ENCODE data around the gene TAS2R38.

TAS2R38 gene

GRCh38 chr7:141952461-141952860, 21.1 kb downstream of the TAS2R38 start:
- H3K9me3 ChIP-seq = no peaks in the 10 kb centered on the region
- no peaks in the 10 kb centered on the region for H3K27me3 ChIP-seq (ENCODE audit: low read depth)
- no peaks in the 10 kb centered on the region for H3K36me3 ChIP-seq (replicated peaks)
- no peak overlapping the region for H3K4me3 ChIP-seq
- no peaks in the 10 kb centered on the region for H3K4me1 ChIP-seq
- no peak for DNase-seq (ENCODE audit: low spot score in 2 of 2)
- in situ Hi-C loops (cut with MboI; ENCODE audit: low sequenced_read_pairs) = no loop called here

GRCh38 chr7:141950806-141951205, 22.8 kb downstream of the TAS2R38 start:
- Histone ChIP-seq H3K27me3 (ENCODE audit: low read depth) (no peaks in the 10 kb centered on the region), H3K4me1 (no peaks in the 10 kb centered on the region), H3K9me3 (no peaks in the 10 kb centered on the region), H3K4me3 (no peak overlapping the region), H3K36me3 (replicated peaks) (no peaks in the 10 kb centered on the region)
- no peak for DNase-seq (ENCODE audit: low spot score in 2 of 2)
- in situ Hi-C loops (cut with MboI; ENCODE audit: low sequenced_read_pairs) = no loop called here

GRCh38 chr7:141949911-141950310, 23.7 kb downstream of the TAS2R38 start:
- Histone ChIP-seq H3K27me3 (ENCODE audit: low read depth) (no peaks in the 10 kb centered on the region), H3K36me3 (replicated peaks) (no peaks in the 10 kb centered on the region), H3K4me3 (no peak overlapping the region), H3K9me3 (no peaks in the 10 kb centered on the region), H3K4me1 (no peaks in the 10 kb centered on the region)
- in situ Hi-C loops (cut with MboI; ENCODE audit: low sequenced_read_pairs) = no loop called here
- DNase-seq (ENCODE audit: low spot score in 2 of 2) = no peak

GRCh38 chr7:141949451-141949850, 24.1 kb downstream of the TAS2R38 start:
- in situ Hi-C loops (cut with MboI; ENCODE audit: low sequenced_read_pairs) = no loop called here
- H3K27me3 ChIP-seq (ENCODE audit: low read depth) = no peaks in the 10 kb centered on the region
- H3K36me3 ChIP-seq (replicated peaks) = no peaks in the 10 kb centered on the region
- no peak for DNase-seq (ENCODE audit: low spot score in 2 of 2)
- H3K9me3 ChIP-seq = no peaks in the 10 kb centered on the region
- H3K4me1 ChIP-seq = no peaks in the 10 kb centered on the region
- no peak overlapping the region for H3K4me3 ChIP-seq

- in situ Hi-C loops (cut with MboI; ENCODE audit: low sequenced_read_pairs) = no loop called here
- Histone ChIP-seq H3K4me3 (no peak overlapping the region), H3K9me3 (no peaks in the 10 kb centered on the region), H3K27me3 (ENCODE audit: low read depth) (no peaks in the 10 kb centered on the region), H3K4me1 (no peaks in the 10 kb centered on the region), H3K36me3 (replicated peaks) (no peaks in the 10 kb centered on the region)
- no peak for DNase-seq (ENCODE audit: low spot score in 2 of 2)
These were observed 24.6 kb downstream of the TAS2R38 start for GRCh38 chr7:141949021-141949420.

- no peaks in the 10 kb centered on the region for H3K4me1 ChIP-seq
- H3K9me3 ChIP-seq = no peaks in the 10 kb centered on the region
- in situ Hi-C loops (cut with MboI; ENCODE audit: low sequenced_read_pairs) = no loop called here
- no peak for DNase-seq (ENCODE audit: low spot score in 2 of 2)
- no peak within 1 kb of the TSS for H3K4me3 ChIP-seq
- H3K36me3 ChIP-seq (replicated peaks) = no peaks in the 10 kb centered on the region
- no peaks in the 10 kb centered on the region for H3K27me3 ChIP-seq (ENCODE audit: low read depth)
These were observed 26.8 kb downstream of the TAS2R38 start, which contains the start of gene CLEC5A for GRCh38 chr7:141946796-141947195. Gene CLEC5A, minus strand, starts transcription at chr7:141946974. Its CDS starts 682 bp downstream, at chr7:141946292.

- in situ Hi-C loops (cut with MboI; ENCODE audit: low sequenced_read_pairs) = no loop called here
- no peaks in the 10 kb centered on the region for H3K36me3 ChIP-seq (replicated peaks)
- DNase-seq (ENCODE audit: low spot score in 2 of 2) = no peak
- no peaks in the 10 kb centered on the region for H3K27me3 ChIP-seq (ENCODE audit: low read depth)
- H3K4me1 ChIP-seq = no peaks in the 10 kb centered on the region
- no peaks in the 10 kb centered on the region for H3K9me3 ChIP-seq
- no peak overlapping the region for H3K4me3 ChIP-seq
These were observed 28.2 kb downstream of the TAS2R38 start for GRCh38 chr7:141945356-141945755.

GRCh38 chr7:141944811-141945210, 28.8 kb downstream of the TAS2R38 start:
- no peaks in the 10 kb centered on the region for H3K27me3 ChIP-seq (ENCODE audit: low read depth)
- no peak overlapping the region for H3K4me3 ChIP-seq
- no peaks in the 10 kb centered on the region for H3K36me3 ChIP-seq (replicated peaks)
- H3K4me1 ChIP-seq = no peaks in the 10 kb centered on the region
- in situ Hi-C loops (cut with MboI; ENCODE audit: low sequenced_read_pairs) = no loop called here
- DNase-seq (ENCODE audit: low spot score in 2 of 2) = no peak
- no peaks in the 10 kb centered on the region for H3K9me3 ChIP-seq

- in situ Hi-C loops (cut with MboI; ENCODE audit: low sequenced_read_pairs) = no loop called here
- DNase-seq (ENCODE audit: low spot score in 2 of 2) = no peak
- Histone ChIP-seq H3K27me3 (ENCODE audit: low read depth) (no peaks in the 10 kb centered on the region), H3K9me3 (no peaks in the 10 kb centered on the region), H3K36me3 (replicated peaks) (no peaks in the 10 kb centered on the region), H3K4me1 (no peaks in the 10 kb centered on the region), H3K4me3 (no peak overlapping the region)
These were observed 29.7 kb downstream of the TAS2R38 start for GRCh38 chr7:141943846-141944245.

- no peaks in the 10 kb centered on the region for H3K36me3 ChIP-seq (replicated peaks)
- DNase-seq (ENCODE audit: low spot score in 2 of 2) = no peak
- no peaks in the 10 kb centered on the region for H3K4me1 ChIP-seq
- no peaks in the 10 kb centered on the region for H3K27me3 ChIP-seq (ENCODE audit: low read depth)
- H3K9me3 ChIP-seq = no peaks in the 10 kb centered on the region
- H3K4me3 ChIP-seq = no peak overlapping the region
- in situ Hi-C loops (cut with MboI; ENCODE audit: low sequenced_read_pairs) = no loop called here
These were observed 32.5 kb downstream of the TAS2R38 start for GRCh38 chr7:141941075-141941474.

- H3K4me3 ChIP-seq = no peak overlapping the region
- no peaks in the 10 kb centered on the region for H3K36me3 ChIP-seq (replicated peaks)
- H3K9me3 ChIP-seq = no peaks in the 10 kb centered on the region
- H3K27me3 ChIP-seq (ENCODE audit: low read depth) = no peaks in the 10 kb centered on the region
- DNase-seq (ENCODE audit: low spot score in 2 of 2) = no peak
- in situ Hi-C loops (cut with MboI; ENCODE audit: low sequenced_read_pairs) = no loop called here
- H3K4me1 ChIP-seq = no peaks in the 10 kb centered on the region
These were observed 43.4 kb downstream of the TAS2R38 start for GRCh38 chr7:141930211-141930610.

GRCh38 chr7:141928845-141929195, 44.8 kb downstream of the TAS2R38 start:
- in situ Hi-C loops (cut with MboI; ENCODE audit: low sequenced_read_pairs) = no loop called here
- Histone ChIP-seq H3K27me3 (ENCODE audit: low read depth) (no peaks in the 10 kb centered on the region), H3K4me1 (no peaks in the 10 kb centered on the region), H3K36me3 (replicated peaks) (no peaks in the 10 kb centered on the region), H3K4me3 (no peak overlapping the region), H3K9me3 (no peaks in the 10 kb centered on the region)
- DNase-seq (ENCODE audit: low spot score in 2 of 2) = no peak

GRCh38 chr7:141928146-141928844, 45.3 kb downstream of the TAS2R38 start:
- DNase-seq (ENCODE audit: low spot score in 2 of 2) = no peak
- Histone ChIP-seq H3K36me3 (replicated peaks) (no peaks in the 10 kb centered on the region), H3K27me3 (ENCODE audit: low read depth) (no peaks in the 10 kb centered on the region), H3K4me3 (no peak overlapping the region), H3K9me3 (no peaks in the 10 kb centered on the region), H3K4me1 (no peaks in the 10 kb centered on the region)
- in situ Hi-C loops (cut with MboI; ENCODE audit: low sequenced_read_pairs) = no loop called here
